GM18907 (cell line): ENCODE measurements around the gene GNG2.
A peak's percentile ranks its signal among the peaks of the same experiment; 100 is the strongest.

Experiments used
- ATAC-seq: cut with Tn5 transposase; IDR thresholded peaks from one replicate; pipeline ENCODE4 v1.9.1; 2021; ENCODE audit warnings: mild to moderate bottlenecking, moderate library complexity; ENCODE audit not compliant: unreplicated experiment

Gene GNG2

DNA sequence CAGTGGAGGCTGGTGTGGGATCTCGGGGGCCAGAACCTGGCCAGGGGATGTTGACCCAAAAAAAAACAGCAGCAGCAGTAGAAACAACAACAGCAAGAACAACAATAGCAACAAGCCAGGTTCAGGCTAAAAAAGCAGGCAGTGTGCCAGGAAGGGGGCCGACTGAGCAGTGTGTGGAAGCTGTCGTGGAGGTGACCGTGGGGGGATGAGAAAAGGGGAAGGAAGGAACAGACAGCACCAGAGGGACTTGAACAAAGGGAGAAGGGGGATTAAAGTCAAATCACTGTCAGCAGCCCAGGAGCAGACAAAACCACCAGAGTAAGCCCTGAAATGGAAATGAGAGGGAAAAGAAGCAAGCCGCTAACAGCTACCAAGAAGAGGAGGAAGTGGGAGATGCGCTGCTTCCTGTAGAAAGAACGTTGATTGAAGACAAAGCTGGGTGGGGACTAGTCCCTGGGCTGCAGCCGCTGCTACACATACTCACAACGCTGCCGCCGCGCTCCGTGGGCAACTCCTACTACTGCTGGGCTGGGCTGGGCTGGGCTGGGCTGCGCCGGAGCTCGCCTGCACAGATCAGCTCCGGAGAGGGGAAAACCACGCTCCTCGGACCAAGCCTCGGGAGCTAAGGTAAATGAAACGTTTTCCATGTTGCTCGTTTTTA lies at the start of gene GNG2:
GNG2 (plus strand) TSS at position 449 of the 661 bp plus-strand sequence. CDS start 90,067 bp downstream, outside the sequence.
- peak; percentile 93 for ATAC-seq

DNA sequence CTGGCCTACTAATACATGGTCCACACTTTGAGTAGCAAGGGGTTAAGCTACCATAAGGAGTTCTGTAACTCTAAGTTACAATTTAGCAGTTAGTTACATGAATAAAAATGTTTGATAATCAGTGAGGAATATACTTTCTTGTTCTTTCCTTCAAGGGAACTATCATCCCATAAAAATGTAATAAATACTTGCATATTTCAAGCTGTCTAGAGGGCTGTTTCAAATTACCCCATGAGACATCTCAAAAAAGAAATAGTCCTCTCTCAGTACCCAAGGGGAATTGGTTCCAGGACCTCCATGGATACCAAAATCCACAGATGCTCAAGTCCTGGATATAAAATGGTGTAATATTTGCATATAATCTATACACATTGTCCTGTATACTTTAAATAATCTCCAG lies 48.7 kb upstream of the GNG2 start:
- no peak for ATAC-seq

DNA sequence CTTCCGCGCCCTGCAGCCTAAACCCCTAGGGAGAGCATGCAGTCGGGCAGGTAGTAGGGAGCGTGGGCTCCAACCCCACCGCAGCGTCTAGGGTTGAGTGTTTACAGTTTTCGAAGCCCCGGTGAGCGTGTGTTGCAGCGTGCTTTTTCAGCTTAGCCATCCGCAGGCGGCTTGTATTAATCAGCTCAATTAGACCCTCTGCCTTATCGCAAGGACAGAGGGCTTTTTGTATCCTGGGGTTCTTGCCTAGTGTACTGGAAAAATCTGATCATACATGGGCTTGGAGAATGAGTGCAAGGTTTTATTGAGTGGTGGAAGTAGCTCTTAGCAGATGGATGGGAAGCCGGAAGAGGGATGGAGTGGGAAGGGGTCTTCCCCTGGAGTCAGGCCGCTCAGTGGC lies 44.4 kb upstream of the GNG2 start:
- no peak for ATAC-seq

DNA sequence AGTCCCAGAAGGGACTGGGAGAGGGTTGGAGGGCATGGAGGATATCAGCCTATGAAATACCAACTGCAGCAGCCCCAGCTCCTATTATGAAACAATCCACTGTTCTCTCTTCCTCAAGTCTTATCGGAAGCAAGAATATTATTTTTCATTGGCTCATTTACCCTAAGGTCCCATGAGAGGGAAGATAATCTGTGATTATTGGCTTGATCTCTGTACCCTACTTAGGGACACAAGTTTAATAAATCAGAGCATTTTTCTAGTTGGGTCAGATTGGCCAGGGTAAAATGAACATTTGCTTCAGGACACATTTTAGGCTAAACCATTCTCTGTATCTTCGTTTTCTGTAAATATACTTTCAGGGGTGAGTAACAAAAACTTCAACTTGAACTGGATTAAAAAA lies 43.1 kb upstream of the GNG2 start:
- no peak for ATAC-seq

DNA sequence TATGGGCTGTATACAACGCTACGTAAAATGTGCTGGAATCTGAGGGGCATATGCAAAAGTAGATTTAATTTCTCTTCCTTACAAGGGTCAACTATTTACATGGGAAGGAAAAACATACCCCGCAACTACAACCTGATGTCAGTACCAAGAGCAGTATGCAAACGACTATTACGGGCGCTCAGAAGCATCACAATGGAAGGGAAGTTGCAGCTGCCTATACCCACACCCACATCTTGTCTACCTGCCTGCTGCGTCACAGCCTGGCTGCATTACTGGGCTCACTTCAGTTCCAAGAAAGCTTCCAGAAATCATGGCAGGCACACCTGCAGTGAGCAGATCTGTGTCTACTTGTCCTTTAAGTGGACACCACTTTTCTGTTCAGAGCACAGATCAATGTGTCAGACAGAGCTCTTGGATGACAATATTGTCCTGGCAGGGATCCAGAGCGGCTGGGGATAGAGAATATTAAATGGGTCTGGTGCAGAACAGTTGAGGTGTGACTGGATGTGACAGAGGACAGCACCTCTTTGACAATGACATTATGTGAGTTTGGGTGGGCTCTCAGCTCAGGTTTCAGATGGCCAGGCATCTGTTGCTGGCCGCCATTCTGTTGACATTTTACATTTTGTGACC lies 41.5 kb upstream of the GNG2 start:
- no peak for ATAC-seq

DNA sequence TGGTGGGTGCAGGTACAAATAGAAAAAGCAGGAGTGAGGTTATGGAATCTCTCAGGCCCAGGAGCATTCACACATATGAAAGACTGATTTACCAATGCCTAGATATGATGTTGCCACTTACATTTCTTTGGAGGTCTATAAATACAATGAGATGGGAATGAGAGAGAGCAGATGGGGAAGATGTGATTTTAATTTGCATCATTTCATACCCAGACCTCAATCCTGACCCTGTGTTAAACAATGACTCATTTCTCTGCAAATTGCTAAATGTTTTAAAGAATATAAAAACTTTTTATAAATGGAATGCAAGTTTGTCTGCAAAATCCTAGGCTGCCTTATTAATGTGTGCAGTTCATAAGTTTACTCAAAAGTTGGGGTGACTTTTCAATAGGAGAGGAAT lies 38.6 kb upstream of the GNG2 start:
- no peak for ATAC-seq

DNA sequence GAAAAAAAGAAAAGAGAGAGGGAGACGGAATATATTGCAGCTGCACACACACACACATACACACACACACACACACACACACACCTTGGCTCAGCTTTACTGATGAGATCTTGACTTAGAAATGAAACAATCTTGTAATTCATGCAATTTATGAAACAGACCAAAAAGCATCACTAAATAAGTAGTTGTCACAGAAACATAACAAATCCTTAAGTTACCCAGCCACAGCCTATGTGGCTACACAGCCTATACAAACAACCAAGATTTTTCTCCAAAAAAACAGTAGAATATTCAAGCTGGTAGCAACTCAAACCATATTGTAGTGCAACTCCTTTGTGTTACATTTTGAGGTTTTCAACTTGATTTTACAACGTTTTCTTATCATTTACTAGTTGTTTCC lies 37.9 kb upstream of the GNG2 start:
- ATAC-seq: no peak

DNA sequence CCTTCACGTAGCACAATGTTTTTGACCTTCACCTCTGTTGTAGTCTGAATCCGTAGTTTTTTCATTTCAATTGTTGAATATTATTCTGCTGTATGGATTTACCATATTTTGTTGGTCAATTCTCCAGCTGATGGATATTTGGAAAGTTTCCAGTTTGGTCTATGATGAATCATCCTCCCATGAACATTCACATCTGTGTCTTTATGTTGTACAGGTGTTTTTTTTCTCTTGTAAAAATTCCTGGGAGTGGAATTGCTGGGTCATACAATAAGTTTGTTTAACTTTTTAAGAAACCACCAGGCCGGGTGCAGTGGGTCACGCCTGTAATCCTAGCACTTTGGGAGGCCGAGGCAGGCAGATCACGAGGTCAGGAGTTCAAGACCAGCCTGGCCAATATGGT lies 36.7 kb upstream of the GNG2 start:
- no peak for ATAC-seq

DNA sequence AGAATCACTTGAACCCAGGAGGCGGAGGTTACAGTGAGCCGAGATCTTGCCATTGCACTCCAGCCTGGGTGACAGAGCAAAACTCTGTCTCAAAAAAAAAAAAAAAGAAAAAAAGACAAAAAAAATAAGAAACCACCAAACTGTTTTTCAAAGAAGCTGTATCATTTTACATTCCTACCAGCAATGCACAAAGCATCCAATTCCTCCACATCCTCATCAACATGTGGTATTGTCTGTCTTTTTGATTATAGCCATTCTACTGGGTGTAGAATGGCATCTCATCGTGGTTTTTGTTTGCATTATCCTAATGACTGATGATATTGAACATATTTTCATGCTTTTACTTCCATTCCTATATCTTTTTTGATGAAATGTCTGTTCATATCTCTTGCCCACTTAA lies 36.2 kb upstream of the GNG2 start:
- no peak for ATAC-seq

DNA sequence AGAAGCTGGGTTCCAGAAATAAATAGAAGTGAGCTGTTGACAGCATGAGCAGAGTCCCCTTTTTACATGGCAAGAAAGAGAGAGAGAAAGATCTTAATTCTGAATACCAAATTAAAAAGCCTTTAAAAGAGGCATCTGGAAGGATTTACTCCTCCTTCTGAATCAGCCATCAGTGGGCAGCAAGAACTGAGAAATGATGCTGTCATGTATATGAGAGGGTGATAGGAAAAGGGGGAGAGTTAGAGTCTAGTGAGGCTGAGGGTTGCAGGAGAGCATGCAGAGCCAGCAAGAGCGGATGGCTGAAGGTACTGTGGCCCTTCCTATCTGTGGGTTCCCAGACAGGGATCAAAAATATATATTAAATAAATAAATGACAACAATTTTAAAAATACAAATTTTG lies 34.5 kb upstream of the GNG2 start:
- ATAC-seq: no peak

DNA sequence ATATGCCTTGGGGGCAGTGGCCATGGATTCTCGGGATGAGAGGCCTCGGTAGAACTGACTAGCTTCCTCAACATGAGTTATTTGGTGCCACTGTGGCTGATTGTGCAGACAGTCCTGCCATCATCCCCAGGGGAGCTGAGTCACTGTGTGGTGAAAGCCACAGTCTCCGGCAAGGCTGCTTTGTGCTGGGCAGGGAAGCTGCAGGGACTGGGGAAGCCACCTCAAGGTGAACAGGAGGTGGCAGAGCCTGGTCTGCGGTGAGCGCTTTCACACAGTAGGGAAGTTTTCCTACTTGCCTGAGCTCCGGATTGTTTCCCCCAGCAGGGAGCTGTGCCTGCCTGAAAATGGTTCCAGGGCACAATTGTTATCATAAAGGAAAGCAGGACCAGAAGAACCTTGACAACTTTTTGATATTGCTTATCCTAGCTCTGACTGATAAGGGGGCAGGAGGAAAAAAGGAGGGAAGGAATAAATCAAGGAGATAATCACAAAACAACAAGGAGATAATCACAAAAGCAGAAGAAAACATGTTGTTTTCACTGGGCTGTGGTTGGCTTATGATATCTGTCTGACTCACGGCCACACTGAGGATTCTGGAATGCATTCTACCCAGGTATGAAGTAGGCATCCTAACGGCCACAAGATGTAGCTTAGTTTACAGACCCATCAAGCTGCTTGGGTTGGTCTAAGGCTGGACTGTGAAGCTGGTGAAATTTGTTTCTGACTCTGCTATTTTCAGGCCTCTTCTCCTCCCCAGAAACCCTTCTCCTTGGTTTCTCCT lies 32.2 kb upstream of the GNG2 start:
- ATAC-seq: peak; percentile 98

DNA sequence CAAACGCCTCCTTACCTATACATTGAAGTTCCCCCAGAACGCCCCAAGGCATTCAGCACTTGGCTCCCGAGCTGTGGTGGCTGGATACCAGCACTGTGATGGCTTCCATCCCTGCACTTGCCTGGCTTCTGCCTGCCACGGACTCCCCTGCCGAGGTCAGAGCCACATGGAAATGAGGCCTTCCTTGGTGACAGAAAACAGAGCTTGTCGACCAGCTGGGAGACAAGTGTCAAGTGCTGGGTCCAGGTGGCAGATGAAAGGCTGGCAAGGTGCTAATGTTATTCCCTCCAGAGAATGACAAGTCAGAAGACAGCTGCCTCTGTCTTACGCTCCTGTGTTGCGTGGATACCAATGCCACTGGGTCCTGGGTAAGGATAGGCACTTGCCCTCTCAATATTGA lies 26.2 kb upstream of the GNG2 start:
- ATAC-seq: no peak

DNA sequence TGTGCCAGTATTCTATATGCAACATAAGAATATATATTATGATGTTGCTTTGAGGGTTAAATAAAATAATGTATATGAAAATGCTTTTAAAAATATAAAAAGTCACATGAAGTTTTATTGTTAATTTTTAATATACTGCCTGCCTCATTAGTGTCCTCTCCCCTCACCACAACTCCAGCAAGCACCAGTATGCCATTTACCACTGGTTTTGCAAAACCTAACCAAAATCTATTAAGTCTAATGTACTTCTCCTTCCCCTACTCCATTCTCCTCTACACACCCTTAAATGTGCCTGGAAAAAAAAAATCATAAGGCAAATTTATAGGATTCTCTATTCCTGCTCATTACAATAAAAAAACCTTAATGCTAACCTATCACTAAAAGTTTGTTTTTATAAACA lies 24.0 kb upstream of the GNG2 start:
- ATAC-seq: no peak

DNA sequence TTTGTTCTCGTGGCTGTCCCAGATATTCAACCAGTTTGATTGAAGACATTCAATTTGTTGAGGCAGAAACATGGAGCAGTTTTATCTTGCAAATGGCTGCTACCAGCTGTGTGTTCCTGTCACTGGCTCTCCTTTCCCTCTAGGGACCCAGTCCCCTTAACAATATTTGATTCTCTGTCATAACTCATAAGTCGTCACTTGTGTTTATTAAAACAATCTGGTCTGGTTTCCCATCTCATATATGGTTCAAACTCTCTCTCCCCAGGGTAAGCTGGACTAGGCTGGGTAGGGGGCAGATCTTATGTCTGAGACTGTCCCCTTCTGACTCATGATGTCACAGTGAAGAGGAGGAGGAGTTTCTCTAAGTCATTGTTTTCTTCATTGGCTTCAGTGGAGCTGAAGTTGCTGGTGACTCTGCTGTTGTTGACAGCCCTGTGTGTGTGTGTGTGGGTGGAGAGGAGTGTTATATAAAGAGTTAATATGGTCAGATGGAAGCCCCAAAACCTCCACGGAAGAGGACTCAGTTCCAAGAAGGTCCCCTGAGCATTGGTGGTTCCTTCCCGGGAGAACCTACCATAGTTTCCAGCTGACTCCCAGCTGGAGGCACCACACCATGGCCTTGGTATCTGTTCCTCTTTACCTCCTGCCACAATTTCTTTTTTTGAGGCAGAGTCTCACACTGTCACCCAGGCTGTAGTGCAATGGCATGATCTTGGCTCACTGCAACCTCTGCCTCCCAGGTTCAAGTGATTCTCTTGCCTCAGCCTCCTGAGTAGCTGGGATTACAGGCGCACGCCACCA lies 16.1 kb upstream of the GNG2 start:
- ATAC-seq: peak; percentile 38

DNA sequence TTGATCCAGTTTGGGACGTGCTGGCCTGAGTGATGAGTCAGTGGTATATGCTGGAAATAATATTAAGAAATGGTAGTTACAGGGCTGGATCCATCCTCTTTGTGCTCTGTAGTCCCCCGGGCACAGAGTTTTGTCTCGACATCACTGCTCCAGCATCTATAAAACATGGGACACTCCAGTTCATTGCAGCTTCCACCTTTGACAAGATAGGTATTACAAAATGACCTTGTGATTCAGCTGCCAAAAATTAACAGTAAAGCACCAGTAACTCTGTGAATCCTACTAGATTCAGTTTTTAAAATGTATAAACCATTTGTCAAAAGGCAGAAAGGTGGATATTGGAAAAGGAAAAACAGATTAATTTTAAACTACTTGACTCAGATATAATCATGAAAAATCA lies 14.6 kb upstream of the GNG2 start:
- ATAC-seq: no peak

DNA sequence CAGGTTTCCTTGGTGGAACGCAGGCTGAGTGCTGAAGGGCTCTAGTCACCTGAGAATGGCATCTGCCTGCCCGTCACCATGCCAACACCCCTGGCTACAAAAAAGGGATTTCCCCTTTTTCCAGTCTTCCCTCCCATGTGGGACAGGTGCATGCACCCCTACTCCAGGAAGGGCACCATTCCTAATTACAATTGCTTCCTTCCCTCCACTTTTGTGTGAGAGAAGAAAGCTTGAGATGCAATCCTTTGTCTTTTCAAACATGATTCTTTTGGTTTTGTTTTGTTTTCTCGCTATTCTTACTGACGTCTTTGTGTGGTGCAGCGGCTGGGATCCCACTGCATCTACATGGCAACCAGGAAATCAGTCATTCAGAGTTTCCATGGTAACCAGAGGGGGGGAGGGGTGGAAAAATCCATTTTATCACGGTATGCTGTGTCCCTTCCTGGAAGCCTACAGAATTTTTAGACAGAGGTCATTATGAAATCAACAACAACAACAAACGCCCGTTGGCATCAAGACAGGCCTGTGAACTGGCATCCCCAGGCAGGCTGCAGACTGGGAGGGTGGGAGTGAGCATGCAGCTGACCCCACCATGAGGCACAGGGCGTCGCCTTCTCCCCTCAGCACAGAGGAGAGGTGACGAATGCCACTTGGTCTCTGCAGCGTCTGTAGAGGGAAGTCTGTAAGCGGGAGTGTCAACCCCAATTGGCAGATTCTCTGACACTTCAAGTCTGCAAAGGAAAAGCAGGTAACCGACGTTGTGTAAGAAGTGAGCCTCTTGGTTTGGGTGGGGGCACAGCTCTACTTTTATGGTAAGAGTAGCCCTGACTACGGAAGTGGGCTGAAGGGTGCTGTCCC lies 13.6 kb upstream of the GNG2 start:
- peak; percentile 77 for ATAC-seq

DNA sequence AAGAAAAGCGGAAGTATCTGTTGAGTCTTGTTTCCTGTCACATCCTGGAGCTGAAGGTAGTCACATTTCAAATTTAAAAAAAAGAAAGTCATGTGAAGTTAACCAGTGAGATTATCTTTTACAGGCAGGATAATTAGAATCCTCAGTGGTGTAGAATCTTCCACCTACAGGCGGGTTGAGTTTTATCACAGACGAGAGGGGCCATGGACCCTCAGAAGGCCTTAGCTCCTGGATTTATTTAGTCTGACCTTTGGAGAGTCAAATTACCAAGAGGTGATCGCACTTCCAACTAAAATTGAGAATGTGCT lies 13.0 kb upstream of the GNG2 start:
- ATAC-seq: no peak

DNA sequence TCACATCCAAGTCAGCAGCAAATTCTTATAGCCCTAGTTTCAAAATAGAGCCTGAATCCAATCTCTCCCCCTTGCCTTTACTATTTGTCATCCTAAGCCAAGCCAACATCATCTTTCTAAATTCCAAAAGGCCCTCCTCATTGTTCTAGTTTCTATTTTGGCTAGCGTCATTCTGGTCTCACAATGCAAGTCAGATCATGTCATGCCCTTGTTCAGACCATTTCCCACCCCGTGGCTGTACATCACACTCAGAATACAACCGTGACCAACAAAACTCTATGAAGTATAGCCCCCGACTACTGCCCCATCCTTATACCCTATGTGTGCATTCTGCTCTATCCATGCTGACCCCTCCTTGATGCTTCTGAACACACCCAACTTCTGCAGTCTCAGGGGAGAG lies 12.3 kb upstream of the GNG2 start:
- ATAC-seq: no peak

DNA sequence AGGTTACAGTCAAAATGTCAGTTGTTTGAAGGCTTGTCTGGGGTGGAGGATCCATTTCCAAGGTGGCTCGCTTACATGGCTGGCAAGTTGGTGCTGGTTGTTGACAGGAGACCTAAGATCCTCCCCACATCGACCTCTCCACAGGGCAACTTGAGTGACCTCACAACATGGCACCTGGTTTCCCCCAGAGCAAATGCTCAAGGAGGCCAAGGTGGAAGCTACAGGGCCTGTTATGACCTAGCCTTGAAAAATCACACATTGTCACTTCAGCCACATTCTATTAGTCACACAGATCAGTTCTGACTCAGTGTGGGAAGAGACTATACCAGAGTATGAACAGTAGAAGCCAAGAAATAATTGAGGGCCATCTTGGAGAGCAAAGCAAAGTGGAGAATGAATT lies 11.3 kb upstream of the GNG2 start:
- ATAC-seq: no peak

DNA sequence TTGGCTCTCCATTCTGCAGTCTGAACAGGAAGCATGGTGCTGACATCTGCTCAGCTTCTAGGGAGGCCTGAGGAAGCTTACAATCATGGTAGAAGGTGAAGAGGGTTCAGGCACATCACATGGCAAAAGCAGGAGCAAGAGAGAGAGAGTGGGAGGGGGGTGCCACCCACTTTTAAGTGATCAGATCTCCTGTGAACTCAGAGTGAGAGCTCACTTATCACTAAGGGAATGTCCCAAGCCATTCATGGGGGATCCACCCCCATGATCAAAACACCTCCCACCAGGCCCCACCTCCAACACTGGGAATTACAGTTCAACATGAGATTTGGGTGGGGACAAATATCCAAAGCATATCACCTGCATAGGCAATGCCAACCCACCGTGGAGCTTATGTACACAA lies 9.8 kb upstream of the GNG2 start:
- no peak for ATAC-seq

DNA sequence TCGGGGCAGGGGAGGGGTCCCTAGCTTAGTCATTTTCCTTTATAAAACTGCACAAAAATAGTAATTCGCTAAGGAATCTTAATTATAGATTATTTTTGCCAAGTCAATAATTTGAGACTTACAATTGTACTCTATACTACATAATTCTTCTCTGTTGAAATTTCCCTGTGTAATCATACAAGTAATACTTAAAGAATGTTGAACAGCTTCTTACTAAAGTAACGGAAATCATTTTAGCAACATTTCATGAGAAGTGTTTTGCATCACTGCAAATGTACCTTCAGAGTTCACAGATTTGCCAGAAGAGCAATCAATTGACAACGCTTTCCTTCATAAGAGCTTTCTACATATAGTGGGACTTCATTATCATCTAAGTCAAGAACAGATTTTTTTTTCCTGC lies 7.9 kb upstream of the GNG2 start:
- ATAC-seq: no peak
